Measurements from ENCODE around the gene KCNJ4.

Gene KCNJ4

DNA sequence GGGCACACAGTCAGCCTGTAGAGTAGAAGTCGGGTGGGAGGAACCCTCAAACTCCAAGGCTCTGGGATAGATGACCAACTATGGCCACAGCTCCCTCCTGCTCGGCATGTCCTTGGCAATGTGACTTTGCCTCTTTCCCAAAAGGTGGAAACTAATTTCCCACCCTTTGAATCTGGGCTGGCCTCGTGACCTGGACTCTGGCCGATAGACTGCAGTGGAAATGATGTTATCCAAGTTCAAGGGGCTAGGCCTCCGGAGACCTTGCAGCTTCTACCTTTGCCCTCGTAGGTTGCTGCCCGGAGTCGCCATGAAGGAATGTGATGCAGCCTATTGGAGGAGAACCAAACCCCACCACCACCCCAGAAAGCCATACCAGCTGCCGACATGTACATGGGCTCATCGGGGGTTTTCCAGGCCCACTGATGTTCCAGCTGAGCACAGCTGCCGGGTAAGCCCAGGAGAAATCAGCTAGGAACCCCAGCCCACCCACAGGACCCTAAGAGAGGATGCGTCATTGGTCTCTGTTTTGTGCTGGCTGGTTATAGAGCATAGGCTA lies 30.4 kb downstream of the KCNJ4 start:
- 91% methylated on average over 12 of the region's 12 CpGs for WGBS
- H3K4me3 ChIP-seq (ENCODE audit: low read length) = no peak overlapping the region

DNA sequence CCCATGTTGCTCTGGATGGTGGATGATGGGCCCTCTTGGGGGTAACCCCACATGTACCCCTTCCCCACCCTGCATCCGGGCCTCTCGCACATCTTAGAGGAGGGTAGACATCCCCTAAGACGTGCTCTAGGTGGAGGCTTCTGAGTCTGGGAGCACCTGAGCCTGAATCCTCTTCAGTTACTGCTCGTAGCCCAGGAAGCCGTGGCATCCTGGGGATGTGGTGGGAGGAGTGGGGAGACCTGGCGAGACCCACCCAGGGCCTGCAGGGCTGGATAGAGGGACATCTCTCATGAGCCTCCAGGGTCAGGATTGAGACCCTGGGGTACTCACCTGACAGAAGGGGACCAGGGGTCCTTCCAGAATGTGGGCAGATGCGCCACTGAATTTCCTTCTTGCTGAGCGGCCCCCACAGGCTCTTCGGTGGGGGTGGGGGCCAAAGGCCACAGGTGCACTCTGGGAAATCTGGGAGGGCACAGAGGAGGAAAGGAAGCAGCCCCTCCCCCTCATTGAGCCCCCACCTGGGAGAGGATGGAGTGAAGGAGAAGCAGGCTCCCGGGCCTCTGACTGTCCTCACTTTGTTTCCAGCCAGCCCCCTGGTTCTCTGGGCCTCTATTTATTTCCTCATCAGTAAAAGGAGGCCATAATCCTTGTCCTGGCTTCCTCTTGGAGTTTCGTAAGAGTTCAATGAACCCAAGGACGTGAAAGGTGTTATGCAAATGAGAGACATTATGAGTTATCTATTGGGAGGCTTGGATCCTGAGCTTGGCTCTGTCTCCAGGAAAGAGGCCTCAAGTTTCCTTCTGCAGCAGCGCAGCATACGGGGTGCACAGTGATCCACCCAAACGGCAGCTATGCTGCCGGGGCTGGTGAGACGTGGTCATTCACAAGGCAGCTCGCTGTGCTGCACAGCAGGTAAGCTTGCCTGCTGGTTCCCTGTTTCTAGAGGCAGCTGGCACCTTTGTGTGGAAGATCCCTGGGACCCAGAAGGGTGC lies 31.2 kb downstream of the KCNJ4 start:
- Histone ChIP-seq H3K9me3 (ENCODE audit: insufficient read depth, low read depth, low read length) (no peaks in the 10 kb centered on the region), H3K4me1 (ENCODE audit: insufficient read depth, low read length) (peaks cover 18% of the 10 kb centered on the region), H3K27me3 (ENCODE audit: insufficient read depth, low read length) (no peaks in the 10 kb centered on the region), H3K4me3 (ENCODE audit: low read length) (no peak overlapping the region), H3K27ac (ENCODE audit: low read depth, low read length) (no peak overlapping the region), H3K9ac (ENCODE audit: low read depth, low read length) (no peak overlapping the region), H3K36me3 (ENCODE audit: insufficient read depth, low read length) (no peaks in the 10 kb centered on the region)
- WGBS = 79% methylated on average over 18 of the region's 18 CpGs

More for the DNA sequence above, 30.4 kb downstream of the KCNJ4 start:
- peaks cover 18% of the 10 kb centered on the region for H3K4me1 ChIP-seq (ENCODE audit: insufficient read depth, low read length)
- H3K9ac ChIP-seq (ENCODE audit: low read depth, low read length) = no peak overlapping the region
- H3K27me3 ChIP-seq (ENCODE audit: insufficient read depth, low read length) = no peaks in the 10 kb centered on the region
- no peak overlapping the region for H3K27ac ChIP-seq (ENCODE audit: low read depth, low read length)
- no peaks in the 10 kb centered on the region for H3K9me3 ChIP-seq (ENCODE audit: insufficient read depth, low read depth, low read length)
- H3K36me3 ChIP-seq (ENCODE audit: insufficient read depth, low read length) = no peaks in the 10 kb centered on the region

DNA sequence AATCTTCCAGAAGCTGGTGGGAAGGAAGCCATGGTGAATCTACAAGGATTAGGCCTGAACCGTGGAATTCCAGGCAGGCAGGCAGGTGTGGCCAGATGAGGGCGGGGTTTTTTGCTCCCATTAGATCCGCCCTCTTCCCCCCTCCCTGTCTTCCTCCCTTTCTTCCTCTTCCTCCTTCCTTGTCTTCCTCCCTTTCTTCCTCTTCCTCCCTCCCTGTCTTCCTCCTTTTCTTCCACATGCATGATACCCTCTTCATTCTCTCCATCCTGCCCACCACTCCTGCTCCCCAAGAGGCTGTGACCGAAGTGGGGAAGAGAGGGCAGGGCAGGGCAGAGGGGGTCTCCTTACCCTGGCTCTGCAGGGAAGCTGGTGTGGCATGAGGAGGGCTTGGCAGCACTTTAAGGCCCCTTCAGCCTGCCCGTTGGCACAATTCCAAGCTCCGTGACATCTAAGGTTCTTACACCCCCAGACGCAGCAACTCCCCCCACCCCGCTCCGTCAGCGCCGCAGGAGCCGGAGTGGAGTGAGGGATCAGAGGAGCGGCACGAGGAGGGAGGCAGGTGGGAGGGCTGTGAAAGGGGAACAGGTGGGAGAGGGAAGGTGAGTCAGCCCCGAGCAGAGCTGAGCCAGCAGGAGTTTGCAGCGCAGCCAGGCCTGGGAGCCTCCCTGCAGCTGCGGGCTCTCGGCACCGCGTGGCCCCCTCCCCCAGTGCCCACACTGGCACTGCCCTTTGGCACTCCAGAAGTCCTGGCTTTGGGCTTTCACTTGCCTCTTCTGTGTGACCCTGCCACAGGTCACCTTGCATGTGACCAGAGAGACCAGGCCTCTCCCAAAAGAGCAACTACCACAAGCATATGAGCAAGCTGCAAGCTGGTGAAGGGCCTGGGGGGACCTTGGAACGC lies 32.1 kb downstream of the KCNJ4 start:
- H3K4me3 ChIP-seq (ENCODE audit: low read length) = no peak overlapping the region

DNA sequence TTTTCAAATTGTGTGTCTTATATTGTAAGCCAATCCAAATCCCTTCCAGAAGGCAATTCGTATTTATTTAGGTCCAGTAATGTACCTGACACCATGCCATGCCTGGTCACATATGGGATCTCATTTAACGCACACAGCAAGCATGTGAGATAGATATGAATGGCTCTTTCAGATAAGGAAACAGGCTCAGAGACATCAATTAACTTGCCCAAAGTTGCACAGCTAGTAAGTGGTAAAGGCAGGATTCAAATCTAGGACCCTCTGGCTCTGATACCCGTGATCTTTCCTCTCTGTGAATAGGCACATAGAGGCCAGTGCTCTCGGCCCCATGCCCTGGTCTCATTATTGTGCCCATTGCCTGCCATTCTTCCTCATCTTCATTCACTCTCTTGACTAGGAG lies 34.3 kb downstream of the KCNJ4 start:
- Histone ChIP-seq H3K36me3 (ENCODE audit: insufficient read depth, low read length) (no peaks in the 10 kb centered on the region), H3K4me1 (ENCODE audit: insufficient read depth, low read length) (peaks cover 18% of the 10 kb centered on the region), H3K9ac (ENCODE audit: low read depth, low read length) (no peak overlapping the region), H3K4me3 (ENCODE audit: low read length) (no peak overlapping the region), H3K9me3 (ENCODE audit: insufficient read depth, low read depth, low read length) (no peaks in the 10 kb centered on the region), H3K27ac (ENCODE audit: low read depth, low read length) (no peak overlapping the region), H3K27me3 (ENCODE audit: insufficient read depth, low read length) (no peaks in the 10 kb centered on the region)
- 90% methylated on average over 4 of the region's 4 CpGs for WGBS

More for the DNA sequence above, 32.1 kb downstream of the KCNJ4 start:
- no peaks in the 10 kb centered on the region for H3K9me3 ChIP-seq (ENCODE audit: insufficient read depth, low read depth, low read length)
- H3K9ac ChIP-seq (ENCODE audit: low read depth, low read length) = no peak overlapping the region
- H3K27ac ChIP-seq (ENCODE audit: low read depth, low read length) = no peak overlapping the region
- H3K4me1 ChIP-seq (ENCODE audit: insufficient read depth, low read length) = peaks cover 18% of the 10 kb centered on the region
- WGBS = 67% methylated on average over 21 of the region's 21 CpGs
- H3K36me3 ChIP-seq (ENCODE audit: insufficient read depth, low read length) = no peaks in the 10 kb centered on the region
- H3K27me3 ChIP-seq (ENCODE audit: insufficient read depth, low read length) = no peaks in the 10 kb centered on the region

DNA sequence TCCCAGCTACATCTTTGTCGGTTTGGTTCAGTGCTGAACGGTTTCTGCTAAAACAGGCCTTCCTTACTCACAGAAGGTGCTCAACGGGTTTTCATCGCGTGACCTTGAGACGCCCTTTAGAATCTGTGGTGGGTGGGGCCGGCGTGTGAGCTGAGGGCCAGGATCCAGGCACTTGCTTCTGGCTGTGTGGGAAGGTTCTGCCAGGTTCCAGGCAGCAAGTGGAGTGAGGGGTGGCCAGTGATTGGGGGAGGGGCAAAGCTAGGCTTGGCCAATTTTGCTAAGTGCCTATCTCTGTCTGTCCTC lies 35.2 kb downstream of the KCNJ4 start:
- Histone ChIP-seq H3K9me3 (ENCODE audit: insufficient read depth, low read depth, low read length) (no peaks in the 10 kb centered on the region), H3K36me3 (ENCODE audit: insufficient read depth, low read length) (no peaks in the 10 kb centered on the region), H3K27me3 (ENCODE audit: insufficient read depth, low read length) (no peaks in the 10 kb centered on the region), H3K4me3 (ENCODE audit: low read length) (no peak overlapping the region), H3K9ac (ENCODE audit: low read depth, low read length) (no peak overlapping the region), H3K4me1 (ENCODE audit: insufficient read depth, low read length) (peaks cover 18% of the 10 kb centered on the region), H3K27ac (ENCODE audit: low read depth, low read length) (no peak overlapping the region)
- WGBS = 90% methylated on average over 8 of the region's 8 CpGs

DNA sequence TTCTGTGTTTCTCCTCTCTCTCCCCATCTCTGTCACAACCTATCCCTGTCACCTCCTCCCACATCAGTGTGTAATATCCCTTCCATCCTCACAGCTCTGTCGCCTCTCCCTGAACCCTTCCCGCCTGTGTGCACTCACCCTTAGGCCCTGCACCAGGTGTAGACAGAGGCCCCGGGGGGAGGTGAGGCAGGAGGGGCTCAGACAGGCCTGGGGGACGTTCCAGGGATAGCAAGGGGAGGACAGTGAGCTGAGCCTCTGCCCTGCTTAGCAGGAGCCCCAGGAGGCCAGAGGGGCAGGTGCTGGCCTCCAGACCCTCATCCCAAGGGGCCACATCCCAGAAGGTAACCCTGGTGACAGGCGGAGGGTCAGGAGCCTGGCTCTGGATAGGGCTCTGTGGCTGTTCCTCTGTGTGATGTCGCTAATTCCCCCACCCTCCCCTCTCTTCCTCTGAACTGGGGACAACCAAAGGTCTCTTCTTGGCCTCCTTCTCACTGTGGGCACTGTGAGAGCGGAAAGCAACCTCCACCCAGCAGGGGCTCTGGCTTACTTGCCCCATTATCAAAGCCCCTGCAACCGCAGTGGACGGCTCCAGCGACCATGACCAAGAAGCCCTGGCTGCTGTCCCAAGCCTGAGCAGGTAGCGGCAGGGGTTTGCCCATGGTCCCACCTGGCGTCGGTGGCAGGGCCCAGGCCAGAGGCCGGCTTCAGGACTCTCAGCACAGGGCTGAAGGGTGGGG lies 35.7 kb downstream of the KCNJ4 start:
- Histone ChIP-seq H3K4me3 (ENCODE audit: low read length) (no peak overlapping the region), H3K27me3 (ENCODE audit: insufficient read depth, low read length) (no peaks in the 10 kb centered on the region), H3K9ac (ENCODE audit: low read depth, low read length) (no peak overlapping the region), H3K27ac (ENCODE audit: low read depth, low read length) (no peak overlapping the region), H3K36me3 (ENCODE audit: insufficient read depth, low read length) (no peaks in the 10 kb centered on the region), H3K9me3 (ENCODE audit: insufficient read depth, low read depth, low read length) (no peaks in the 10 kb centered on the region), H3K4me1 (ENCODE audit: insufficient read depth, low read length) (peaks cover 16% of the 10 kb centered on the region)
- 88% methylated on average over 14 of the region's 14 CpGs for WGBS

DNA sequence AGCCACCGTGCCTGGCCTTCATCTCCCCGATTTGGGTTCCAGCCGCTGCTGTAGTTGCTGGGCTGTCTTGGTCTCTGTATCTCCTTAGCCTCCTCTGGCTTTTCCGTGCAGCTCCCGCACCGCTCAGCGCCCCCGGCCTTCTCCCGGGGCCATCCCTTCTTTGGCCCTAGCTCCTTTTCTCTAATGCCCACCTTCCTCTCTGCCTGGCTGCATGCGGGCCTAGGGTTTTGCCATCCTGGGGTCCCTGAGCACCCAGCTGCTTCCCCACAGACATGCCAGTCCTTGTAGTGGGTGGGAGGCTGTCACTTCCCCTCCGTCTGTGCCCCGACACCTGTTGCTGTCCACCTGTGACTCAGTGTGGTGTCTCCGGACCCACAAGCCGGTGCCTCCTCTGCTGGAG lies 36.4 kb downstream of the KCNJ4 start:
- no peak overlapping the region for H3K27ac ChIP-seq (ENCODE audit: low read depth, low read length)
- H3K9me3 ChIP-seq (ENCODE audit: insufficient read depth, low read depth, low read length) = no peaks in the 10 kb centered on the region
- H3K4me3 ChIP-seq (ENCODE audit: low read length) = no peak overlapping the region
- H3K9ac ChIP-seq (ENCODE audit: low read depth, low read length) = no peak overlapping the region
- H3K36me3 ChIP-seq (ENCODE audit: insufficient read depth, low read length) = no peaks in the 10 kb centered on the region
- peaks cover 11% of the 10 kb centered on the region for H3K4me1 ChIP-seq (ENCODE audit: insufficient read depth, low read length)
- H3K27me3 ChIP-seq (ENCODE audit: insufficient read depth, low read length) = no peaks in the 10 kb centered on the region
- WGBS = 93% methylated on average over 14 of the region's 14 CpGs

DNA sequence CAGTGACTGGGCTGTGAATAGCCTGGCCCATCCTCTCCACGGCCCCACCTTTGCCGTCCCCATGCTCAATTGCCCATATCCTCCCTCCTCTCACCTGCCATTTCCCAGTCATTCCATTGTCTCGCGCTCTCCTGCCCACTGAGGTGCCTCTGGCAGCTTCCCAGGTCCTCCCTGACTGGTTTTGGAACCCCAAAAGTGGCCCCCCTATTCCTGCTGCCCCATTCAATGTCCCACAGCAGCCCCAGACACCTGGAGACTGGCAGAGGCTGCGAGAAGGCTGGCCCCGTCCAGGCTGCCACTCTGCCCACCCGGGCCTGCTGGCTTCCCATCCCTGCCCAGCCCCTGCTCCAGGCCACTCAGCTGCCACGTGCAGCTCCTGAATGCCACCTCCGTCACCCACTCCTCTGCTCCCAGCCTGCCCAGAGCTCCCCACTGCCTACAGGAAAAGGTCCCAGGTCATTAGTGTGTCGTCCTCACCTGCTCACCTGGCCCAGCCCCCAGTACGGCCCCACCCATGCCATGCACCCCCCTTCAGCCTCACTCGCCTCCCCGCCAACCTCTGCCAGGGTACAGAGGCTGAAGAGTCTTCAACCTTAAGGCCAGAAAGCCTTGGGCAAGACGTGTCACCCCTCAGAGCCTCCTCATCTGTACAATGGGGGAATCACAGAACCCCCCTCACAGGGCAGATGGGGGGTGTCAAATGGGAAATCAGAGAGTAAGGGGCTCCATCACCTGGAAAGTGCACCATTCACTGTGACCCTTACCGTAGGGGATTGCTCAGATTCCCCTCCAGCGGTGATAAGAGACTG lies 37.5 kb downstream of the KCNJ4 start:
- Histone ChIP-seq H3K4me1 (ENCODE audit: insufficient read depth, low read length) (peaks cover 2% of the 10 kb centered on the region; the same call in 1 of the 2 replicates), H3K4me3 (ENCODE audit: low read length) (no peak overlapping the region), H3K9me3 (ENCODE audit: insufficient read depth, low read depth, low read length) (no peaks in the 10 kb centered on the region), H3K36me3 (ENCODE audit: insufficient read depth, low read length) (no peaks in the 10 kb centered on the region), H3K27ac (ENCODE audit: low read depth, low read length) (no peak overlapping the region), H3K27me3 (ENCODE audit: insufficient read depth, low read length) (no peaks in the 10 kb centered on the region), H3K9ac (ENCODE audit: low read depth, low read length) (no peak overlapping the region)
- WGBS = 85% methylated on average over 16 of the region's 16 CpGs

DNA sequence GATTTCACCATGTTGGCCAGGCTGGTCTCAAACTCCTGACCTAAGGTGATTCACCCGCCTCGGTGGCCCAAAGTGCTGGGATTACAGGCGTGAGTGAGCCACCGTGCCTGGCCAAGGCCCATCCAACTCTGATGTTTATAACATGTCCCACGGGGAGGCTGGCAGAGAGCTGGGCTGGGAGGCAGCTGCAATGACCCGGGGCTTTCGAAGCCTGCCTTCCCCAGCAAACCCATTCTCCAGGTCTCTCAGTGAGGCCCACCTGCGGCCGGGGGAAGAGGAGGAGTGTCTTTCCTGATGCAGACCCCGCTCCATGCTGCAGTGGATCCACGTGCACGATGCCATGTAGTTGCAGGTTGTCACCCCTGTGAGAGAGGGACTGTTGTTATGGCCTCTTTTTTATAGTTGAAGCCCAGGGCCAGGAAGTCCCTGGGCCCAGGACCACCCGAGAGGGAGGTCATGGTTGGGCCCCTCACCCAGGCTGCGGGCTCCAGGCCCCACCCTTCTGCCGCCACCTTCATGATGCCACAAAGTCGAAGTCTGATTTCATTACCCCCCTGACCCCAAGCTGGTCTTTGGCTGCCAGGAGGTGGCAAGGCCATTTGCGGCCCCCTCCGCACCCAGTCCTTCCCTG lies 38.3 kb downstream of the KCNJ4 start:
- Histone ChIP-seq H3K9me3 (ENCODE audit: insufficient read depth, low read depth, low read length) (no peaks in the 10 kb centered on the region), H3K4me3 (ENCODE audit: low read length) (no peak overlapping the region), H3K36me3 (ENCODE audit: insufficient read depth, low read length) (no peaks in the 10 kb centered on the region), H3K9ac (ENCODE audit: low read depth, low read length) (no peak overlapping the region), H3K27me3 (ENCODE audit: insufficient read depth, low read length) (no peaks in the 10 kb centered on the region), H3K27ac (ENCODE audit: low read depth, low read length) (no peak overlapping the region), H3K4me1 (ENCODE audit: insufficient read depth, low read length) (no peaks in the 10 kb centered on the region)
- WGBS = 93% methylated on average over 18 of the region's 18 CpGs
